HG02588 (cell line): ENCODE measurements around the gene SEPTIN10.
"Not testable (repeated sequence)": the region's sequence is repeated elsewhere in the genome, so short reads cannot be mapped to it uniquely, and the experiment has no call there.

Experiments used
- ATAC-seq: cut with Tn5 transposase; IDR thresholded peaks from one replicate; pipeline ENCODE4 v1.9.1; 2021; ENCODE audit warnings: mild to moderate bottlenecking, moderate library complexity; ENCODE audit not compliant: unreplicated experiment

Gene SEPTIN10

DNA sequence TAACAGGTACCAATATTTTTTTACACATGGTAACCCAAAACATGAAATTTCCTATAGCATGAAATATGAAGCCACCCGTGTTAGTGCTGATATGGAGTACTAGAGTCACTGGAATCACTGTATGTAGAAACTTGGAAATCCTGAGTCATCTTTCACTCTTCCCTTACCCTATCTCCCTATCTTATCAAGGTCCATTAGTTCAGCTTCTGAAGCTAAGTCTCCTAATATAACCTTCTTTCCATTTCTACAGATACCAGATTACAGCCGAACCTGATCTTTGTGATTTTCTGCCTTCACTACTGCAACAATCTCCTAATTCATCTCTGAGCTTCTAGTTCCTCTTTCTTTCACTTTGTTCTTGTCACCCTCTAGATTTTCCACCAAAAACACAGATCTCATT is 59.0 kb downstream of the SEPTIN10 start:
- no peak for ATAC-seq

DNA sequence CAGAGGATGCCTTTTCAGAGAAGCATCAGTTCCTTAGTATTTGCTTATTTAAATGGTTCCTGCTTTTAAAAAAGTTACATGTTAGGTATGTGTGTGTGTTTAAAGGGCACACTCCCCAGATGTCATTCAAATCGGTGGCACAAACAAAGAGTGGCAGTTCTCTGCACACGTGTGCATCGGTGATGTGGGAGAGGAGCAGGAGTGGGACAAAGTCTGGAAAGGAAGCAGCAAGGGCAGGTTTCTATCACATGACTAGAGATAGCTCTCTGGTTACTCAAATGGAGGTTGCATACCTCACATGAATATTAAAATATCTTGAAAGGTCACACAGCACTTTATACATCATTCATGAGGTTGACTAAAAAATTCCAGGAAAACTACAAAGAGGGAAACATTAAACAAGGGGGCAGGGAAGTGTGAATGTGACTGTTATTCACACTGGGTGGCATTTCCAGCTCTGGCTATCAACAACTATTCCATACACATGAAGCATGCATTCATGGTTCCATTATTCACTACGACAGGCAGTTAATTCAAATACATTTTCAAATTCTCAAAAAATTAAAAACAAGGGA is 64.7 kb downstream of the SEPTIN10 start:
- no peak for ATAC-seq

DNA sequence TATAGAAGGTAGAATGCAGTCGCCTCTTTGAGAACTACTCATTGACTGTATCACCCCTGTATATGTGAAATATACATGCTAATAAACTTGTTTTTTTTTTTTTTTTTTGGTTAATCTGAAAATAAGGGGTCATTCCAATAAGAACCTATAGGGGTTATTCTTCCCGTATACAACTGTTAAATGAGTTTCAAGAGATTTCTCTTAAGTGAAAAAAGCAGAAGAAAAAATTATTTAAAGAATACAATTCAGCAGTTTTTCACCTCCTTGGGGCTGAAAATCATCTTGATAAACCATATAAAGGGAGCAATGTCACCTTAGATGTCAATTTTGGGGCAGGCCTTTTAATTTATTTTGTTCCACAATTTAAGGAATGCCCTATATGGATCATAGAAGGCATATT is 66.5 kb downstream of the SEPTIN10 start:
- ATAC-seq, result no peak

DNA sequence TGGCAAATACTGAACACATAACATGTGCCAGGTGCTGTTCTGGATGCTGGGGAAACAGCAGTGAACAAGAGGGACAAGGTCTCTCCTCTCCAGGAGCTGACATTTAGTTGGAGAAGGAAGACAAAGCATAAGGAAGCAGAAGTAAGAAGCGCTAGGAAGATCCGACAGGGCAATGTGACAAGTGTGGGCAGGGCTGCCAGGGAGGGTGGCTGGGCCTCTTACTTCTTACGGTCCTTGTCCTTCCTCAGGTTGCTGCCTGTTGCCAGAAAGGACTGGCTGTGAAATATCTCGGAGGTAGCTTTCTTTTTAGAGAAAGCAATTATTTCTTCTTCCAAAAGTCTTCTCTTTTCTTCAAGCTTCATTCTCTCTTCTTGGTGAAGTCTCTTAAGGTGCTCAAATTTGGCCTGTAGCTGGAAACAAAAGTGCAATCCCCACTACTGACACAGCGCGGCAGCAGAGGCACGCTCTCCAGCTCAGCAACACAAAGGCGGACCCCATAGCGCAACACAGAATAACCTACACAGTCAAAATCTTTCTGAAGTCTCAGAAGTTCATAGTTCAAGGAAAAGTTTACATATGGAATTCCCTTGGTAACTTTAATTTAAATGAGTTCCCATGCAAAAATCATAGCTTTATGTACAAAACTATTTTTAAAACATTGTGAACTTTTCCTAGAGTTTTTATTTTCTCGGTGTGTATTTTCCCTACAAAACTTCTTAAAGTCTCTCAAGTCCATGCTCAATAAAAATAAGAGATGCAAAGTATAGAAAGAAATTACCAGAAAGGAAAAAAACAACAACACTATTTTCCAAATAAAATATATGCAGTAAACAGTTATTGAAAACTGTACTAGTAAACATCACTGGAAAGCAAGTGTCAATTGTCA is 67.7 kb downstream of the SEPTIN10 start:
- ATAC-seq, result peak; percentile 63

DNA sequence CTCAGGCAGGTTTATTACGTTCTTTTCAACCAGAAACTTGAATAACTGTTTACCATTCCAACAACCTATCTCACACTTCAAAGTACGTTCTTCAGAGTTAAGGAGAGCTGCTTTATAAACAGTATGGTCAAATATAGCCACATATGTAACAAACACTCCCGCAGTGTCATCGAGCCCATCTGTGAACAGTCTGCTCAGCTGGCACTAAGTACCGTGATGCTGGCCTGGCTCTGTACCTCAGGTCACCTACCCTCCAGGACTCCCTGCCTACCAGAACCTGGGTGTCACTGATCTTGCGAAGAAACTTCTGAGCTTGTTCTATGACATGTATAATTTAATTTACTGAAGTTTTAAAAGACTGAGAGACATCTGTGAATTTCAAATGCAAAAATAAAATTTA is 71.4 kb downstream of the SEPTIN10 start:
- no peak for ATAC-seq

DNA sequence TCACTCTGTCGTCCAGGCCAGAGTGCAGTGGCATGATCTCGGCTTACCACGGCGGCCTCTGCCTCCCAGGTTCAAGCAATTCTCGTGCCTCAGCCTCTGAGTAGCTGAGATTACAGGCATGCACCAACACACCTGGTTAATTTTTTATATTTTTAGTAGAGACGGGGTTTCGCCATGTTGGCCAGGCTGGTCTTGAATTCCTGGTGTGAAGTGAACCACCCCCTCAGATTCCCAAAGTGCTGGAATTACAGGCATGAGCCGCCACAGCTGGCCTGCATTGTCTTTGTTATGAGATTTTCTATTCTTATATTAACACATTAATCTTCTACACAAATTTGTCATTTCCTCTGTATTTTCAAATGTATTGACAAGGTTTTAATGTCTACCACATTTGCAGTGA is 75.2 kb downstream of the SEPTIN10 start:
- no peak for ATAC-seq

DNA sequence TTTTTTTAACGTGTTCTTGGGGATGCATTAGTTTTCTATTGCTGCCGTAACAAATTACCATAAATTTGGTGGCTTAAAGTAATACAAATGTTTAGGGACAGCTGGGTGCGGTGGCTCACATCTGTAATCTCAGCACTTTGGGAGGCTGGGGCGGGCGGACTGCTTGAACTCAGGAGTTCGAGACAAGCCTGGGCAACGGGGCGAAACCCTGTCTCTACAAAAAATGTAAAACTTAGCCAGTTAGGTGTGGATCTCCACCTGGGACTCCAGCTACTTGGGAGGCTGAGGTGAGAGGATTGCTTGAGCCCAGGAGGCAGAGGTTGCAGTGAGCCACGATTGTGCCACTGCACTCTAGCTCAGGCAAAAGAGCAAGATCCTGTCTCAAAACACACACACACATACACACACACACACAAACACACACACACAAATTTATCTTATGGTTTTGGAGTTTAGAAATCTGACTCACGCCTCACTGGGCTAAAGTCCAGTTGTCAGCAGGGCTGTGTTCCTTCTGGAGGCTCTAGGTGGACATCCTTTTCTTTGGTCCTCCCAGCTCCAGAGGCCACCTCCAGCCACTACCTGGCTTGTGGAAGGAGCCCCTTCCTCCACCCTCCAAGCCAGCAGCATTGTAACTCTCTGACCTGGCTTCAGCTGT is 76.1 kb downstream of the SEPTIN10 start:
- ATAC-seq, result no peak

DNA sequence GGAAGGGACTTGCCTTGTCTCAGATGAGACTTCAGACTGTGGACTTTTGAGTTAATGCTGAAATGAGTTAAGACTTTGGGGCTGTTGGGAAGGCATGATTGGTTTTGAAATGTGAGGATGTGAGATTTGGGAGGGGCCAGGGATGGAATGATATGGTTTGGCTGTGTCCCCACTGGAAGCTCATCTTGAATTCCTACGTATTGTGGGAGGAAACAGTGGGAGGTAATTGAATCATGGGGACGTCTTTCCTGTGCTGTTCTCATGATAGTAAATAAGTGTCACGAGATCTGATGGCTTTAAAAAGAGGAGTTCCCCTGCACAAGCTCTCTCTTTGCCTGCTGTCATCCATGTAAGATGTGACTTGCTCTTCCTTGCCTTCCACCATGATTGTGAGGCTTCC is 77.2 kb downstream of the SEPTIN10 start:
- ATAC-seq, result not testable (repeated sequence)

DNA sequence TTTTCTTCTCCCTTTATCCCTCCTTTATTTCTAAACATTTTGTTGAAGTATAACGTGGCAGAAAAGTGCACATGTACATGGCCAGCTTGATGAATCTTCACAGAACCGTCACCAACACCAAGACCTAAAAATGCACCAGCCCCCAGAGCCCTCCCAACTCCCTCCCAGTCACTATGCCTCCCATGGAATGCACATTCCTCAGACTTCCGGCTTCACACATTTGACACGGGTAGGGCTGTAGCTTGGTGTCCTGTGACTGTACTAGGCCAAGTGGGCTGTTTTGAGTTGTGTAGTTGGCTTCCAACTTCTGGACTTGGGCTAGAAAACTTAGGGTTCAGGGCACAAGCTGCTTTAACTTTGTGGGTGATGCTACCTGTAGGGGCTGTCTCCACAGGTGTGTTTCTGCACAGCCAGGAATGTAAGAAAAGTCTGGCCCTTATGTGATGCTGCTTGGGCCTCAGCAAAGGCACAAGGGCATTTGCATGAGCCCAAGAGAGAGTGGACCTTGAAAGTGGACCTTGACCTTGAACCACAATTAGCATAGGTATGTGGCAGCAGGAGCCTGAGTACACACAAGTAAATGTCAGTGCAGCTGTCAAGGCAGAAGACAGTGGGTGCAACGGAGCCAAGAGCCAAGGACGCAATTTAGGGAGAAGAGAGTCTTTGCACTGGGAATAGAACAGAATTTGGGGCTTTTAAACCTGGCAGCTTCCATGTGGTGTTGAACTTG is 78.4 kb downstream of the SEPTIN10 start:
- no peak for ATAC-seq

DNA sequence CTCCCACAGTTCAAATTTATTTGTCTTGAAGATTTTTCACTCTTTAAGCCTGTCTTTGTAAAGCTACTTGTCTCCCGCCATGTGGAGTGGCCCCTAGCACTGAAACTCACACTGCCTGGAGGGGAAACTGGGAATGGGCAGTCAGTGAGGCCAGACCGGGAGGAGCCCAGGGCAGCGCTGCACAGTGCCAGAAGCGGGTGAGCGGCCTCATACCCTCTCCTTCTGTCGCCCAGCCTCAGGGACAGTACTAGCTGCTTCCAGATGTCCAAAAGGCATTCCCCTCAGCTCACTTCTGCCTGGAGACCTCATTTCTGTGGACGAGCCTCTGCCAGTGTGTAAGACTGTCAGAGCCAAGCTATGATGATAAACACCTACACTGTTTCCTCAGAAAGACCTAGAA is 79.9 kb downstream of the SEPTIN10 start:
- no peak for ATAC-seq

DNA sequence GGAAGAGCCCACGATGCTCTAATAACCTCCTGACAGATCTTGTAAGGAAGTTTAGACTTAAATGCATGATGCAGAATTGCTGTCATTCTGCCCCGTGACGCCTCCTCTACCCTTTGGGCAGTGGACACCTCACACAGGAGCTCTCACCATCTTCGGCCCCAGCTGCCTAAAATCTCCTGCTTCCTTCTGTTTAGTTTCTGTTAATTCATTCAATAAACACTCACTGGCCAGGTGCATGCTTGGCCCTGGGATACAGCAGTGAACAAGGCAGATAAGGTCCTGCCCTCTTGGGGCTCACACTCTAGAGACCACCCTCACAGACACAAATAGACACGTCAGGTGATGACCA is 81.1 kb downstream of the SEPTIN10 start:
- no peak for ATAC-seq

DNA sequence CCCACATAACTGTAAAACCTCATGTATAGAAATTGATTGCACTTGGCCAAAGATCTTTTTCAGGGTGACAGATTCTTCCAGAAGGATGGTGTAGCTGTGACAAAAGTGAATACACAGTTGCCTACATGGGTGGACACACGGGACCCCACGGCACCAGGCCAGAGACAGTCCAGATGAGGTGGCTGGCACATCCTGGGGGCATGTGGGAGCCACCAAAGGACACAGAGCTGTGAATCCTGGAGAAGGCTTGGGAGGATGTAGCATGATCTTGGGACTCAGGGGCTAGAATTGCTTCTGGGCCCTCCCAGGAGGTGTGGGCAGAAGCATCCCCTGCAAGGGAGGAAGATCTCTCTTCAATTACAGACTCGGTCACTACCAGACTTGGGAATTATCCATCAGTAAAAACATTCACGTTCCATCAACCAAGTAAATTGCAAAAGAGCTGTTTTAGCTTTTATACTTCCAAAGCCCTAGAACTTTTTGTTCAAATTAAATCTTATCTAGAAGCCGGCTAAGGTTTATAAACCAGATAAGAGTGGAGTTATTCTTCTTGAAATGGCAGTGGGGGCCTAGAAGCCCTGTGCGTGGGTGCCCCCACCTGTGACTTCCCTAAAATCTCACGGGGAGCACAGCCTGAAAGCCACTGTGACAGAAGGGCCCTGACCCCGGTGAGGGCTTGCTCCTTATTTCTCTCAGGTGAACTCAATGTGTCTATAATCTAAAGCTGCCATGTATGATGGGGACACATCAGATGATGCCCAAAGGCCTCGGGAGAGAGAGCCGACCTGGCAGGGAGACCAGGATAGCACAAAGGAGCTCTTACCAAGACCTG is 81.7 kb downstream of the SEPTIN10 start:
- ATAC-seq, result no peak

DNA sequence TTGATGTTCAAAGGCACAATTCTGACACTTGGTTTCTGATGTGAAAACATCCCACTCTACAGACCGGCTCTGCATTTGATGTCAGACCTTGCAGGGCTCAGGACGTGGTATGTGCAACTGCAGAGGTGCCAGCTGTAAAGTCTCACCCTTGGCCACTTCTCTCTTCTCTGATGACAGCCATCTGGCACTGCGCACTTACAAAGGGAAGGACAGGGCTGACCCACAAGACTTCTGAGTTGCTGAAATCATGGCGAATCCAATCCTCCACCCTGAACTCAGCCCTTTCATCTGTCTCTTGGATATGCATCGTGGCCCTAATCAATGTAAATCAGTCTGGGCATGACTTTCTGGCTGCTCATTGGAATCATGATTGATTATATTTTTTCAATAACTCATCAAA is 82.5 kb downstream of the SEPTIN10 start:
- no peak for ATAC-seq

DNA sequence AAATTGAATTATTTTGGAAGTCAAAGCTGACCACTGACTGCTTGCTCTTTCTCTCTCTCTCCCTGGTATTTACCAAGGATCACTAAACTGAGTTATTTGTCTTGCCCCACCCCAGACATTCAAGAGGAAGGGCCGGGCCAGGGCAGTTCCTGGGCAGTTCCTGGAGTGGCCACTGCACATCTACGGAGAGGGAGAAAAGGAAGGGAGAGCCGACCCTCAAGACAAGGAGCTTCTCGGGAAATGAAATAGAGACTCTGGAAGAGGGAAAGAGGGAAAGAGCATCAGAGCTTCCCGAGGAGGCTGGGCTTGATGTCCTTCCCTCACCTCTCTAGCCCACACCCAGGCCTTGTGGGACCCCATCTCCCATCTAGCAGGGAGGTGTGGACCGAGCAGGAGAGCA is 83.1 kb downstream of the SEPTIN10 start:
- no peak for ATAC-seq

DNA sequence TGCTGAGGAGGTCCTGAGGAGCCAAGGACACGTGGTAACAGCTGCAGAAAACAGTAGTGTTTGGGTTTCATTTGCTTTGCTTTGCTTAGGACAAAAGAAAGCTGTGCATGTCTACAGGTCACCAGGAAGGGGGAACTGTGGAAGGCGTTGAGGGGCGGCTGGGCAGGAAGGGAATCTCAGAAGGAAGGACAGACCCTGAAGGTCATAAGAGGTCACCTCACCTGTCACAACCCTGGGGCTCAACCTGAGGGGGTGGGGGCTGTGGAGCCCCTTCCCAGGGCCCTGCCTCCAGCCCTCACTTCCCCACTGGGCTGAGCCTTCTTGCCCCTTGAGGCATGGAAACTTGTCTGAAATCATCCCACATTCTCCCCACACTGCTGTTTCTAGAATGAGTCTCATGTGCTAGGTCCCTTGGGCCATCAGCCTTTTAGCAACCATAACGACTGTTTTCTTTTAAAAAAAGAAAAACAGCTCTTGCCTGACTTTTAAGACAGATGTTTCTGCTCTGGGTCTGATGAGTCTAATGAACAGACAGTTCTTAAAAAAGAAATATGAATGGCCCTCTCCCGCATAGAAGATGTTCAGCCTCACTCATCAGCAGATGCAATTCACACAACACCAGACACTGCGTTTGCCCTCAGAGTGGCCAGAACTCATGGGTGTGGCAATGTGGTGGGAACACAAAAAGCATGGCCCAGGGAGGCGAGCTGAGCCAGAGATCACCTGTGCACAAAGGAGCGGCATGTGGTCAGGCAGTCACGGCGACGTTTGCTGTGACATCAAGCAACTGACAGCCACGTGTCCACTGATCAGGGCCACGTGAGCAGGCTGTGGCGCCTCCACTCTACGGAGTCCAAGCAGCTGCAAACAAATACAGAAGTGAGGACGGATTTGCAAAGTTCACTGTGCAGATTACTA is 84.0 kb downstream of the SEPTIN10 start:
- no peak for ATAC-seq

DNA sequence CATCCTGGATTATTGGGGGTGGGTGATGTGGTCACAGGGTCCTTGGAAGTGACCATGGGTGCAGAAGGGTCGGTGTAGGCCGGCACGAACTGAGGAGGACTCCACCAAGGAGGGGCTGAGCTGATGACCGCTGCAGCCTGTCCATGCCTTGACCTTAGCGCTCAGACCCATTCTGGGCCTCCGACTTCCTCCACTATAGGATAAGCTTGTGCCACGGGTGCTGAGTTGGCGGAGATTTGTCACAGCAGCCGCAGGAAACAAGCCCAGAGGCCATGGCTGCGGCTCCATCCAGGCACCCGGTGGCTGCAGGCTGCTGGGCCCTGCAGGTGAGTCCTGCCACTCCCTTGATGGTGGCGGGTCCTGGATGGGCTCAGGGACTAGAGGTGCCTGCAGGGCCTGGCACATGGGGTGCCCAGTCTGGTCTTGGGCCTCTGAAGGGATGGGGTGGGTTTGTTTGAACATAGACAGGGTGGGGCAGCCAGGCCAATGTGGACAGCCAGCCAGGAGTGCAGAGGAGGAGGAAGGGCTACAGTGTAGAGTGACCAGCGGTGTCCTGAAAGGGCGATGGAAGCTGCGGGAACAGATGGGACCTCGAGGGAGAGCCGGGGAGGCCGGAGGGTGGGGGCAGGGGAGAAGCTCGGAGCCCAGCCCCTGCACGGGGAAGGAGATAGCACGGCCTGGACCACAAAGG is 84.8 kb downstream of the SEPTIN10 start:
- ATAC-seq, result no peak

DNA sequence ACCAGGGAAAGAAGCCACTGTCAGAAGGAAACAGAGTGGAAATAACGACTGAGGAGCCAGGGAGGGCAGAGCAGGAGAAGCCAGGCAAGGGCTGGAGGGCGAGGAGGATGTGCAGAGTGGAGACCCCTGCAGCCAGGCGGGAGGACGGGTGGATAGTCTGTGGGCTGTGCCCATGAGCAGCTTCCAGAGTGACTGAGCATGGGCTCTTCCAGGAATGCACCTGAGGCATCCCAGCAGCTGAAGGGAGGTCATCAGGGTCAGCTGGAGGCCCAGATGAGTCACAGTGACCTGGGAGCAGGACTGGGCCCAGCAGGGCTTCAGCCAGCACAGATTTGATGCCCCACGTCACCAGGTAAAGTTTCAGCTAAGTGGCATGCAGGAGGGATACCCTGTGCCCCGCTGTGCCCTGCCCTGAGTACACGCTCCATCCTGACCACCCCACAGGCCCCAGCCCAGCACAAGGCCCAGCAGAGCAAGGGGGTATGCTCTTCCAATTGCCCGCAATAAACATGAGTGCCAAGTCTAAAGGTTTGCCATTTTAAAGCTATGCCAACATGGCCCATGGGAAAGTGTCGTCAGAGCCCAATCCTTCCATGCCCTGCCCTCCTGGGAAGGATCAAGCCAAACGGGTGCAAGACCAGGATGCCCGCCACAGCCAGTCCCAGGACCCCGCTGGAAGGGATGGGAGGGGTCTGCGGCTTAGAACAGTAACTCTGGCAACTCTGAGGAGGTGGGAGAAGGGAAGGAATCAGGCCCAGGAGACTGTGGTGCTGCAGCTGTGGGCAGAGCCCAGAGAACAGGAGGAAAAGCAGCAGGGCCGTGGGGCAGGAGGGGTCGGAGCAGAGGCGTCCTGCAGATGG is 85.7 kb downstream of the SEPTIN10 start:
- ATAC-seq, result no peak

DNA sequence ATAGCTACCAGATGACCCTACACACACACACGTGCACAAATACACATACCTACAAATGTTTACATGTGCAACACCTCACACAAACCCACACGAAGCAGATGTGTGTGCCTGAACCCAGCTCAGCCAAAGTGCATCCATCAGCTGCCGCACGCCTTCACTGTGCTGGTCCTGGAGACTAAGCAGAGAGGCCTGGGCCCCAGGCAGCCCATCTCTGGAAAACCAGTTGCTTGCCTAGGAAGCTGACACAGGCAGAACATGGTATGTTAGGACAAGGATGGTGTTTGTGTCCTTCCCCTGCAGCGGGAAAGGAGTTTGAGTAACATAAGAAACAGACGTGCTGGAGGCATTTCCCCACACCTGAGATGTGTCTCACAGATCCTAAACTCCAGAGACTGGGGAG is 86.7 kb downstream of the SEPTIN10 start:
- no peak for ATAC-seq
